GM18519 (cell line): ENCODE measurements around the gene GMEB2.
A peak's percentile ranks its signal among the peaks of the same experiment; 100 is the strongest.
"Not testable (repeated sequence)": the region's sequence is repeated elsewhere in the genome, so short reads cannot be mapped to it uniquely, and the experiment has no call there.

Experiments used
- ATAC-seq: cut with Tn5 transposase; IDR thresholded peaks from one replicate; pipeline ENCODE4 v1.9.1; 2021; ENCODE audit warnings: mild to moderate bottlenecking, moderate library complexity; ENCODE audit not compliant: unreplicated experiment, low FRiP score

GMEB2 gene

DNA sequence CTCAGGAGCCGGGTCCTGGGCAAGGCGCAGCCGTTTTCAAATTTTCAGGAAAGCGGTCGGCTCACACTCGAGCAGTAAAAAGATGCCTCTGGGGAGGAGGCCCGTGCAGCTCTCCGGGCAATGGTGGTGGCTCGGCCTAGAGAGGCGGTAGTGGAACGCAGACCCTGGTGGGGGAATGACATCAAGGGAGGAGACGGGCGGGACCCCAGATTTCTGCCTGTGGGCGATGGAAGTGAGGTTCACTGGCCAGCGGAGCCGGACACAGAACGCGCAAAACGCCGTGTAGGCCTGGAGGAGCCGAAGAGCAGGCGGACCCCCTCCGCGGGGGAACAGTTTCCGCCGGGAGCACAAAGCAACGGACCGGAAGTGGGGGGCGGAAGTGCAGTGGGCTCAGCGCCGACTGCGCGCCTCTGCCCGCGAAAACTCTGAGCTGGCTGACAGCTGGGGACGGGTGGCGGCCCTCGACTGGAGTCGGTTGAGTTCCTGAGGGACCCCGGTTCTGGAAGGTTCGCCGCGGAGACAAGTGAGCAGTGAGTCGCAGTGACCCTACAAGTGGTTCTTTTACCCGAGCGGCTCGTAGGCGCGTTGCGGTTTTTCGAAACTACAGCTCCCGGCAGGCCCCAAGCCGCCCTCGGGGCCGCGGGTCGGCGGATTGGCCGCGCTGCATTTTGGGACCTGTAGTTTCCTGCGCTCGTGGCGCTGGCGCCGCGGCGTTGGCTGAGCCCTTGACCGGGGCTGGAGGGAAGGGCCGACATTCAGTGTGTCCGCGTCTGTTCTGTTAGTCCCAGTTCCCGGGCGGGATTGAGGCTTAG, 31.2 kb upstream of the GMEB2 start, which contains the start of gene RTEL1:
RTEL1 (plus strand) TSS at position 376 of the 812 bp plus-strand sequence. CDS start 1,091 bp downstream, outside the sequence.
- ATAC-seq, result peak; percentile 58

DNA sequence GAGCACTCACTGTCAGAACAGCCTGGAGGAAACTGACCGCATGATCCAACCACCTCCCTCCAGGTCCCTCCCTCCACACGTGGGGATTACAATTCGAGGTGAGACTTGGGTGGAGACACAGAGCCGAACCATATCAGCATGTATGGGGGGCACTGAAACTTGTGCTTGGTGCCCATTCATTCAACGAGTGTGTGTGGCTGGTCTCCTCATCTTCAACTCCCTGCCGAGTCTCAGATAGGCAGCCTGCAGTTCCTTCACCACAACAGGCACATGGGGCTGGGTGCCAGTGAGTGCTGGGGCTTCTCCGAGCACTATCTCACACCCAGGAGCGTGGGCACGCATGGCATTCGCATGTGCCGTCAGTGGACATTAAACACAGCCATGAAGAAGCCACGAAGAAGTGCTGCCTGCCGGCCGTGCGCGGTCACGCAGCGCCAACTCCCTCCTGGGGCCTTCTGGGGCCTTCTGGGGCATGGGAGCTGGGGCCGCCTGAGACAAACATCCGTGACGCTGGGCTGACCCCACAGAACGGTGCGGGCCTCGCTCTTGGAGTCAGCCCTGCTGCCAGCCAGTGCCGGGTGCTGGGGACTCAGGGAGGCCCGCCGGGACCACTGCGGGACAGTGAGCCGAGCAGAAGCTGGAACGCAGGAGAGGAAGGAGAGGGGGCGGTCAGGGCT, 30.5 kb upstream of the GMEB2 start:
- ATAC-seq, result no peak

DNA sequence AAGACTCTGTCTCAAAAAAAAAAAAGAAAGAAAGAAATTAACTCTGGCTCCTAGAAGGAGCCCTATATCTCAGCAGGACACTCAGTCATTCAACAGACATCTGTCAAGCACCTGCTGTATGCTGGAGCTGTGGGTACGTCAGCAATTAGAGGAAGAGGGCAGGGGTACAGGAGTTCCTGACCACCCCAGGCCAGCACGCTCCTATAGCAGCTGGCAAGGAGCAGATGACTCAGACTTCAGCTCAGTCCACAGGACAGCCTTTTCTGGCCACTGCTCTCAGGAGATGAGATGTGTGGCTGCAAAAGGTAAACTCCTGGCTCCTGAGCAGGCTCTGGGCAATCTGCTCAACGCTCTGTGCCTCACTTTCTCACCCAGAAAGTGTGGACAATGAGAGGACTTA, 29.6 kb upstream of the GMEB2 start:
- ATAC-seq, result no peak

DNA sequence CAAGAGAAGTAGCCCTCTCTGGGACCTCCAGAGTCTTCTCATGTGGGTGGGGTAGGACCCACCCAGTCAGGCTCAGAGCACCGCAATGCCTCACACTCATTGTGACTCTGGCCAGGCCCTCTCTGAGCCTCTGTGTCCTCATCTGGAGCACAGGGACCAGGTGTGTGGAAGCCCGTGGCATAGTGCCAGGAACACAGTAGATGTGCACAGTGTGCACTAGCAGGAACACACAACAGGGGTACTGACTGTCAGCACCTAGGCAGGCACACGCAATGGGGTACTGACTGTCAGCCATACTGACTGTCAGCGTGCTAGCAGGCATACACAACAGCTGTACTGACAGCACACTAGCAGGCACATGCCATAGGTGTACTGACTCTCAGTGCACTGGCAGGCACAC, 28.3 kb upstream of the GMEB2 start:
- ATAC-seq, result no peak

DNA sequence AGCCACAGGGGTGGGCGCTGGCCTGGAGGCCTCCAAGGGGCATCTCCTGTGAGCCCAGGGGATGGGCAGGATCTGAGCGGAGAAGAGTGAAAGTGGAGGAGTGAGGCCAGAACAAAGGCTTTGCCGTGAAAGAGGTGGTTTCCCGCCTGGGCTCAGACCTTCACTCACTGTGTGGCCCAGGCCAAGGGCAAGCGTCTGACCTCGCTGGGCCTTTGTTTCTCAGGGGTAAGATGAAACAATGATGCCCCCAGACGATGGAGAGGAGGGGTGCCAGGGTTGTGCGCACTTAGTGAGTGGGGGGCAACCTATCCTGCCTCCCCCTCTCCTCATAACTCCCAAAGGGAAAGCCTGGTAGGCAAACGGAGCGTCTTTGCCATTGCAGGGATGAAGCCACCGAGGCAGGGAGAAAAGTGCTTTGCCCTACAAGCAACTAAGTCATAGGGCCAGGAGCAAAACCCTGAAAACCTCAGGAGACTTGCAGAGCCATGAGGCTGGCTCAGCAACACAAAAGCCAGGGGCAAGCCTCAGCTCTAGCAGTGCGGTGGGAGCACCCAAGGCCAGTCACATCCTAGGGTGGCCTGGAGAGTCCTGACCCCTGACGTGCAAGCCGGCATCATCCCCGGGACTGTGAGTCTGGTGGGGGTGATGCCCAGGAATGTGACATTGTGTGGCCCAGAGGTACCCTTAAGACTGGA, 27.2 kb upstream of the GMEB2 start:
- ATAC-seq, result no peak

DNA sequence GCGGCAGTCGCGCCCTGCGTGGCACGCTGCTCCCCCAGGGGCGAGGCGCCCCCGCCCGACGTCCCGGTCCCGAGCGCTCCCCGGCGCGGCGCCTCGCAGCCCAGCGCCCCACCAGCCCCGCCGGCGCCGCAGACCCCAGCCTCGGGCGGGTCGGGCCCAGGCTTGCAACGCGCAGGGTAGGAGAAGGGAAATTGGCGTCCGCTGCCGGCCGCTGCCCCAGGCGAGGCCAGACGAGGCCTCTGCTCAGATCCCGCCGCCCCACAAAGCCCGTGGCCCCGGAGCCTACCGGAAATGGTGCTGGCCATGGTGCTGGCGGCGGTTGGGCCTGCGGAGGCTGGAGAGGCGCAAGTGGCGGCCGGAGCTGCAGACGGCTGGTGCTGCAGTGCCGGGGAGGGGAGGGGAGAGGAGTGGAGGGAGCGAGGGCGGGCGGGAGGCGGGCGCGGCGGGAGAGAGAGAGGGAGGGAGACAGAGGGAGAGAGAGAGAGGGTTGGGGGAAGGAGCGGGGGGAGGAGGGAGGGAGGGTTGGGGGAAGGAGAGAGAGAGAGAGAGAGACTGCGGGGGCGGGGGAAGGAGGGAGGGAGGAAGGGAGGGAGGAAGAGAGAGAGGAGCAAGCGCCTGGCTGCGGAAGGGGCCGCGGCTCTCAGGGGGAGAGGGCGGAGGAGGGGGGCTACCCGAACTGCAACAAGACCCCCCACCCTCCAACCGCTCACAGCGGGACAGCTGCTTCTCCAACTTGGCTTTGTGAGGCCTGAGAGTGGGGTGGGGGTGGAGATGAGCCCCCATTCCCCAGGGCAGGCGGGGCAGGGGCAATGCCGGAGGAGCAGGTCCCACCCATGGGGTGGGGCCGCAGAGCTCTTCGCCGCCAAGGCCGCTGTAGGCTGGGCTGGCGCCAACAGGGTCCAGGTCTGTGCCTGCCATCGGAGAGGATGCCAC, 26.4 kb upstream of the GMEB2 start, which contains the start of gene STMN3:
STMN3 (minus strand) TSS at position 384 of the 933 bp plus-strand sequence; CDS start at position 305, 79 bp downstream.
- no peak for ATAC-seq

DNA sequence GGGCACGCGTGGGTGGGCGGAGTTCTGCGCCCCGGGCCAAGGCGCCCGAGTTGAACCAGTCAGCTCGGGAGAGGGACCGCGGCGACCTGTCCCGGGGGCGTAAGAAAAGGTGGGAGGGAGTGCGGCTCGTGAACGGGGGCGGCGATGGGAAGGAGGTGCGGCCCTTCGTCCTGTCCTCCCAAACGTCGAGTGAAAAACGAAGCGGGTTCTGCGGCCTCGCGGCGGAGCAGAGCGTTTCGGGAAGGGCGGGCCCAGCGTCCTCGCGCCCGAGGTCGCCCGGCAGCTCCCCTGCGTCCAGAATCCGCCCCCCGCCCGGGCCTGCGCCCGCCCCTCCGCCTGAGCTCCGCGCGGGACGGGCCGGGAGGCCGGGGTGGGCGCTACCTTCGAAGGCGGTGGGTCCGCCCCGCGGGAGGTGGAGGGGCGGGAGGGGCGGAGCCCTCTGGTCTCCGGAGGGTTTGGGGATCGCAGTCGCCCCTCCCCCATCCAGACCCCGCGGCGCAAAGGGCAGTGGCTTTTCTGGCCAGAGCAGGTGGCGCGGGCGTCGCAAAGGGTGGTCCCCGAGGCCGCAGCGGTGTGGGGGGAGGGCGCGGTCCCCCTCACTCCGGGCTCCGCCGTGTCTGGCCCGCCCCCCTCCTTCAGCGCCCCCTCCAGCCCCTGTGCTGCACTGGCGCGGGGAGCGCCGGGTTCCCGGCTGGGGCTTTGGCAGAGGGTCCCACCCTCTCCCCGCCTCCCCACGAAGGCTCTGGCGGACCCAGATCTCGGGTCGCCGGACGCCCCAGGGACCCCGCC, 25.5 kb upstream of the GMEB2 start:
- no peak for ATAC-seq

DNA sequence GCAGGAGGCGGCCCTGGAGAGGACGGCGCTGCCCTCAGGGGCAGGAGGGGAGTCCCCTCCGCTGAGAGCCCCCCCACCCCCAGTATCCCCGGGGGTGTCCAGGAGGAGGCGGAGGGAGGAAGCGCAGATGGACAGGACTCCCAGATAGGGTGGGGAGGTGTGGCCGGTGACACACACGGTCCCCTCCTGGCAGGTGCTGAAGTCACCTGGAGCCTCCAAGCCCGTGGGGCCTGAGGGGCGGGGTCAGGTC, 25.0 kb upstream of the GMEB2 start:
- ATAC-seq, result no peak

DNA sequence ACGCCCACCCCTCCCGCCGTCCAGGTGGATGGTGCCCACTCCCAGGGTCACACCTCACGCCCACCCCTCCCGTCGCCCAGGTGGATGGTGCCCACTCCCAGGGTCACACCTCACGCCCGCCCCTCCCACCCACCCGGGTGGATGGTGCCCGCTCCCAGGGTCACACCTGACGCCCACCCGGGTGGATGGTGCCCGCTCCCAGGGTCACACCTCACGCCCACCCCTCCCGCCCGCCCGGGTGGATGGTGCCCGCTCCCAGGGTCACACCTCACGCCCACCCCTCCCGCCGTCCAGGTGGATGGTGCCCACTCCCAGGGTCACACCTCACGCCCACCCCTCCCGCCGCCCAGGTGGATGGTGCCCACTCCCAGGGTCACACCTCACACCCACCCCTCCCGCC, 23.6 kb upstream of the GMEB2 start:
- not testable (repeated sequence) for ATAC-seq

DNA sequence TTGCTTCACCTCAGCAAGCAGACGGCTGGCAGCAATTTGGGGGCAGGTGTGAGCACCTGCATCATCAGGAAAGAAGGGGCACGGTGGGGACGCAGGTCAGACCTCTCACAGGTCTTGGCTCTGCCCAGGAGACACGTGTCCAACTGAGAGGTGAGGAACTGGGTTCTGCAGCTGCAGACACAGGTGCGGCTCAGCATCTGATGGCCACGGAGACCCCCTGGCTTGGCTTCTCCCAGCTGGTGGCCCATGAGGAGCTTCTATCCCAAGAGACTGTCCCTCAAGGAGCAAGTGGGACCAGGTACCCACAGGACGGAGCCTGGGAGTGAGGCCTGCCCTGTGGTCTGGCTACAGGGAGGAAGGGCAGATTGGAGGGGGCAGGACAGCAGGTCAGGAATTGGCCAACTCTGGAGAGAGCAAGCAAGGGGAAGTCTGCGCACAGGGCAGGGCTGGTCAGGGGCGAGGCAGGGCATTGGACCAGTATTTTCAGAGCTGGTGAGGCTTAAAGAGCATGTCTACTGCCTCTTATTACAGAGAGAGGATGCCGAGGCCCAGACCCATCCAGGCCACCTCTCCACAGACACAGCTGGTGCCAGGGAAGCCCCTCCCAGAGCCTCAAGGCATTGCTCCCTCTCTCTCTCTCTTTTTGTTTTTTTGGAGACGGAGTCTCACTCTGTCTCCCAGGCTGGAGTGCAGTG, 22.1 kb upstream of the GMEB2 start:
- ATAC-seq, result no peak

DNA sequence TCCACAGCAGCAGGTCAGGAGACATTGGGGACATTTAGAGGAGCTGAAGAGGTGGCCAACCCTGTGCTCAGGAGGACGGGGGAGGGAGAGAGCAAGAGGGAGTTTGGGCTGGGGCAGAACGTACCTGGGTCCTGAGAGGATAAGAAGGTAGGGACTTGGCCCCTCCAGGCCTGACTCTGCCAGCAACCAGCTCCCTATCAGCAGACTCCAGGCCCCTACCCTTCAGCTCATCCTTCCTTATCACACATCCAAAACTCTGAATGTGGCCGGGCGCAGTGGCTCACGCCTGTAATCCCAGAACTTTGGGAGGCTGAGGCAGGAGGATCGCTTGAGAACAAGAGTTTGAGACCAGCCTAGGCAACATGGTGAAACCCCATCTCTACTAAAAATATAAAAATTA, 21.3 kb upstream of the GMEB2 start:
- no peak for ATAC-seq

DNA sequence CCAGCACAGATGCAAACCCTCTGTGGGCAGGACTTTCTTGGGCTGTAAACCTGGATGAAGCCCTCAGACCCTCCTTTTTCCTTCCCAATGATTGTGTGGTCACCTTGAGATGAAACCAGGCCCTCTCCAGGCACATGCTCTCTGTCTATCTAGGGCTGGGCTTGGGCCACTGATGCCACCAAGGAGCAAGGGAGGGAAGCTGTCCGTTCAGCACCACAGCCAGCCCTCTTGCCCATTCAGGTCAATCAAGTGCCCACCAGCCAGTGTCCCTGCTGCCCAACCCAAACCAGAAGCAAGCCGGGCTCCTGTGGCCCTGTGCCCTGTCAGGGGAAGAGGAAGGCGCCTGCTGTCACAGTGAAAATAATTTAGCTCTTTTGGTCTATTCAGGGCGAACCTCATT, 18.3 kb upstream of the GMEB2 start:
- no peak for ATAC-seq

DNA sequence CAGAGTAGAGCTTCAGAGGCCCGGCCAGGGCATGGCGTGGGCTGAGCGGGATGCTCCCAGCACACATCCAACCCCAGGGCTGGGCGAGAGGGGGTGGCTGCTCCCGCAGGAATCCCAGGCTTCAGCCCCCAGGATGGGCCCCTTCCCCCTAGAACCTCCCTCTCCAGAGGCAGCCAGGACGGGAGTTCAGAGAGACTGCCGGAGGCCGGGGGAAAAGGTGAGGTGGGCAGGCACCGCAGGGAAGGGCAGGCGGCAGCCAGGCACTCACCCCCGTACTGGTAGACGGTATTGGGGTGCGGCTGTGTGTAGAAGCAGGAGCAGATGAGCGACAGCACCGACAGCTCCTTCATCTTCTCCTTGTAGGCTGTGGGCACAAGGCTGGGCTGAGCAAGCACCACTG, 17.0 kb upstream of the GMEB2 start:
- no peak for ATAC-seq

DNA sequence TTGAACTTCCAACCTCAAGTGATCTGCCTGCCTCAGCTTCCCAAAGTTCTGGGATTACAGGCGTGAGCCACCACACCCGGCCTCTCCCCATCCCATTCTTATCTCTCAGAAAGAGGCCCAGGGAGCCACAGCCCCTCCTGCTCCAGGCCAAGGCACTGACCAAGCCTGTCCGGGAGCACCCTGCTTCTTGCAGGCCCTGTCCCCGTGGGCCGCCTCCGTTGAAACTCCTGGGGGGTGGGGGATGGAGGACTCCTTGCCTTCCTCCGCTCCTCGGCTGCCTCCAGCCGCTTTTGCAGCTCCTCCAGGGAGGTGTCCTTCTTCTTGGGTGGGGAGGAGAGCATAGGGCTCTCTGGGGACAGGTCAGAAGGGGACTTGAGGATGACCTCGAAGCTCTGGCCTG, 16.6 kb upstream of the GMEB2 start:
- no peak for ATAC-seq

DNA sequence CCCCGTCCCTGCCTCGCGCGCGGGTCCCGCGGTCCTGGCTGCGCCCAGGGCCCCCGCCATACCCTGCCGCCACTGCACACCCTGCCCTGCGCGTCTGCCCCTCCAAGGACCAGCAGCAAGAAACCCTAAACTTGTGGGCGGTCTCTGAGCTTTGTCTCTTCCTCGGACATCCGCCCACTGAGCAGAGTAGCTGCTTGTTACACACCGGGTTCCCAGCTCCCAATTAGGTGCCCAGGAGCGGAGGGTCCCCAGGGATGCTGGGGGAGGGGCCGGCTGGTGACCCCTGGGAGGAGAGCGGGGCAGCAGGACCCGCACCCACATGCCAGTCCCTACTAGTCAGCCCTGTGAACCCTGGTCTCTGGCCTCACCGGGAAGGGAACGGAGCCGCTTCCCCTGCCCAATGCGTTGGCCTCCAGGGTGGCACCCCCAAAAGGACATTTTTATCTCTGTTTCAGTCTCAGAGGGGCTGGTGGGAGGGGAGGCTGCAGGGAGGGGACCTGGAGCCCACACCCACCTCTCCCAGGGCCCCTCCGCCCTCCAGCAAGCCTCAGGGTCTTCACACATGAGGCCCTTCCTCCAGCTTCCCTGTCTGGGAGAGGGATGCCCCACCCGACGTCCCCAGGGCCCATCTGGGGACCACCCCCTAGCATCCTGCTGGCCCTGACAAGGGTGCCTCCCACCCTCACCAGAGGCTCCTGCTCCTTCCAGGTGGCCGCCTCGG, 15.8 kb upstream of the GMEB2 start:
- ATAC-seq, result no peak

DNA sequence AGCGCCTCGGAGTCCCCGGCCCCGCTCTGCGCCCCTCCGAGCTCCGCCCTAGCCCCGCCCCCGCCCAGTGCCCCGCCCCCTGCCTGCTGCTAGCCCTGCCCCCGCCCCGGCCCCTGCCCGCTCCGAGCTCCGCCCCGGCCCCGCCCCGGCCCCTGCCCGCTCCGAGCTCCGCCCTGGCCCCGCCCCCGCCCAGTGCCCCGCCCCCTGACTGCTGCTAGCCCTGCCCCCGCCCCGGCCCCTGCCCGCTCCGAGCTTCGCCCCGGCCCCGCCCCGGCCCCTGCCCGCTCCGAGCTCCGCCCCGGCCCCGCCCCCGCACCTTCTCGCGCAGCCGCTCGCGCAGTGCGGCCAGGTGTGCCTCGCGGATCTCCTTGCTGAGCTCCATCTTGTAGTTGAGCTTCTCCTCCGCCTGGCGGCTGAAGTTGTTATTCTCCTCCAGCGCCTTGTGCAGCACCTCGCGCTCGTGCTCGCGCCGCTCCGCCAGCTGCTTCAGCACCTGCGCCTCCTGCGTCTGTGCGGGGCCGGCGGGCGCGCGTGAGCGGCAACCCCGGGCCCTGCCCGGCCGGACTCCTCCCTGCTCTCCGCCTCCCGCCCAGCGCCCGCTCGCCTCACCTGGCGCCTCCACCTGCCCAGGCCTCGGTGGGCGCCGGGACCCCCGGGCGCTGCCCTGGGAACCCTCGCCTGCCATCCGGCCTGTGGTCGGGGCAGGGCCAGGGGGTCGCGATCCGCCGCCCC, 15.1 kb upstream of the GMEB2 start:
- peak; percentile 50 for ATAC-seq

DNA sequence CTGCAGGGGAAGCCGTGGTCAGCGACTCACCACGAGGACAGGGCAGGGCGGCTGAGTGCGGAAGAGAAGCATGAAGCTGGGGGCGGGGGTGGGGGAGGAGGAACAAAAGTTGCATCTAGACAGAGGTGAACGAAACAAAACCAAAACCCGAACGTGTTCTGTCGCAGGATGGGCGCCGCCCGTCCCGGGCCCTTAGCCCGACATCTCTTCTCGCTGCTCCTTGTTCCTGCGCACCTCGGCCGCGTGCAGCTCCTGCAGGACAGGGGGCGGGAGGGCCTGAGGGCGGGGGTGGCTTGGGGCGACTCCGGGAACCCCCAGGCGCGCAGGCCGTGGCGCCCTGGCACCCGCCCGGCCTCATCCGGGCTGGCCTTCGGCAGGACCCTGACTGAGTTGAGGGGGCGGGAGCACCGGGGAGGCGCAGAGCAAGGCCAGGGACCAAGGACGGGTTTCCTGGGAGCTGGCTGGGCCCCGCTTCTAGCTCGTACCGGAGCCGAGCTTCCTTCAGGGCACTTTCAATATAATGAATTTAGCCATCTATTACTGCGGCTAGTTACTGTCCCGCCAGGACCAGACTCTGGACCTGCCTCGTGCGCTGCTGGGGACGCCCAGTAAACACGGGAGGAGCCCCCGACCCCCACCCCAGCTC, 14.4 kb upstream of the GMEB2 start:
- ATAC-seq, result no peak
